ENCODE data around the gene TMEM61. TPM values are rescaled to one million over a fixed set of nuclear protein-coding genes. Genes with fewer than 3 reads are reported as not detected.

TMEM61 gene
- total RNA-seq, 4 donors from 2014 or later: 6.6 to 13.9 (median 9.3) TPM

DNA sequence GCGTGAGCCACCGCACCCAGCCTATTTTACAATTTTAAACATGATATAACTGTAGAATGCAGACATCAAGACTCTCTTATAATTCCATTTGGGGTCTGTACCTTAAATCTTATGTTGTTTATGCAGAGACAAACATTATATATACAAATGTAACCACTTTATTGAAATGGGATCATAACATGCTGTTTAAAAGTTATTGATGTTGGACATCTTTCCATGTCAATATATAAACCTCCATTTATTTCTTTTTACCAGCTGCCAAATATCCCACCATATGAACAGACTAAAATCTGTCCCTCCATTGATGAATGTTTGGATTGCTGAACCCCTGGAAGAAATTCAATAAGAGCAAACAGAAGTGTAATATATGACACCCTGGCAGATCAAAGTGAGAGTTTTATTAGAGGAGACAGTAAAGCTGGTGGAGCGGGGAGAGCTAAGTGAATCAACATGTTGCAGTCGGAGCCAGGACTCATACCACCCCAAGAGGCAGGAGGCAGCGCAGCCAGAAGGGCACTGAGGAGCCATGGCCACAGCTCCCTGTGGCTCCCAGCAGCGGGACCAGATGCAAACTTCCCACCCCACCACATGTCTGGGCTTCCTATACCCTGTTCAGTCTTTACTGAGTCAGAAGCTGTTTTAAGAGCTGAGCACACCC, 54.2 kb downstream of the TMEM61 start:
- DNase-seq: no peak
- H3K4me3 ChIP-seq: no peak overlapping the region
- H3K27me3 ChIP-seq: no peaks in the 10 kb centered on the region
- no peak for TF ChIP-seq POLR2A (IDR thresholded peaks at IDR 0.05)
- no peak for TF ChIP-seq CTCF (IDR thresholded peaks at IDR 0.05)
- H3K36me3 ChIP-seq: no peaks in the 10 kb centered on the region
- no peak overlapping the region for H3K27ac ChIP-seq
- peaks cover 0 to 8% (median 0%) of the 10 kb centered on the region in 4 donors for H3K4me1 ChIP-seq
- no peaks in the 10 kb centered on the region for H3K9me3 ChIP-seq

- H3K4me1 ChIP-seq: peaks cover 0 to 19% (median 0%) of the 10 kb centered on the region in 4 donors
- no peak overlapping the region for H3K4me3 ChIP-seq
- no peaks in the 10 kb centered on the region for H3K36me3 ChIP-seq
- DNase-seq: no peak
- H3K27me3 ChIP-seq: no peaks in the 10 kb centered on the region
- peak in 3 of 6 experiments; percentile 14 to 28 (median 16) for TF ChIP-seq CTCF (IDR thresholded peaks at IDR 0.05)
- no peak for TF ChIP-seq POLR2A (IDR thresholded peaks at IDR 0.05)
- no peaks in the 10 kb centered on the region for H3K9me3 ChIP-seq
- H3K27ac ChIP-seq: no peak overlapping the region
These were observed 55.5 kb downstream of the TMEM61 start for GRCh38 chr1:55035904-55036303.

DNA sequence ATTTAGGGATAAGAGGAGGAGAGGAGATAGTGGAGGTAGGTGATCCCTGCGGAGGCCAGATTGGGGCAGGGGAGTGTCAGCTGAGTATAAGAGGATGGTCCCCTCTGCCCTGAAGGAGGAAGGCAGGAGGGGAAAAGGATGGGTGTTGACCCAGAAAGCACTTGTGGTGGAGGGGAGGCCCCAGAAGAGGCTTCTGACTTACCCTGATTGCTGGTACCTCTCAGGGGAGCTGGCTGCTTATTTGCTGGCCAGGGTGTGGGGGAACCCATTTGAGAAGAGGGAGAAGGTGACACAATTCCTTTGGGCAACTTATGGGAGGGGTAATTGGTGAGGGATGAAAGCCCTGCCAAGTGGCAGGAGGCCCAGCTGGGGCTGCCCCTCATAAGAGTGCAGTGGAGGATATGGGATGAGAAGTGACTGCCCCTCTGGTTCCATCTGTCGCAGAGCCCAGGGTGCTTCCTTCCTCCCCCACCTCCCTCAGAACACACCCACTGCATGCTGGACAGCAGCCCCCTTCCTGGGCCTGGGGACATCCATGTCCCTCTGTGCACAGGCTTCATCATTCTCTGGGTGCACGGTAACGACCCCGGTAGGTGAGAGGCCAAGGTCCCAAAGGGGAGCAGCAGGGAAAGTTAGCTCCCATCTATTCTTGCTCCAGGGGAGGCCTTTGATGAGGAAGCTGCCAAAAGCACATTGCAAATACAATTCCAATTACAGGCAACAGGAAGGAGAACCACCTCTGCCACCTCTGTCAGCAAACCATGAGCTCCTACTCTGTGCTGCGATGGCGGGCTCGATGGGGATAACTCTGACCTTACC, 57.5 kb downstream of the TMEM61 start:
- peak in 1 of 3 donors; percentile 40 for DNase-seq
- no peaks in the 10 kb centered on the region for H3K36me3 ChIP-seq
- no peaks in the 10 kb centered on the region for H3K27me3 ChIP-seq
- peaks cover 0 to 19% (median 0%) of the 10 kb centered on the region in 4 donors for H3K4me1 ChIP-seq
- TF ChIP-seq POLR2A (IDR thresholded peaks at IDR 0.05) (no peak), CTCF (IDR thresholded peaks at IDR 0.05) (no peak)
- no peaks in the 10 kb centered on the region for H3K9me3 ChIP-seq
- H3K27ac ChIP-seq: no peak overlapping the region
- H3K4me3 ChIP-seq: no peak overlapping the region

DNA sequence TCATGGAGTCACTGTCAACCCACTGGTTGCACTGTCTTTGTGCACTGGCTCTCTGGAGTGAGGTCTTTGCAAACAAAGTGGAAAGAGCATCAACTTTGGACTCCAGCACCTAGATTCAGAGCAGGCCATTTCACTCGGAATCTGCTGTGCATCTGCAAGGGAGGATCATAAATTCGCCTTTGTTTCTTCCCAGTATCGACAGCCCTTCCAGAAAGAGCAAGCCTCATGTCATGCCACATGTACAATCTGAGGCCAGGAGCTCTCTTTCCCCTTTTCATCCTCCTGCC, 58.1 kb downstream of the TMEM61 start:
- no peak for DNase-seq
- H3K27me3 ChIP-seq: no peaks in the 10 kb centered on the region
- H3K4me3 ChIP-seq: no peak overlapping the region
- peaks cover 0 to 19% (median 0%) of the 10 kb centered on the region in 4 donors for H3K4me1 ChIP-seq
- TF ChIP-seq POLR2A (IDR thresholded peaks at IDR 0.05): no peak
- TF ChIP-seq CTCF (IDR thresholded peaks at IDR 0.05): no peak
- H3K9me3 ChIP-seq: no peaks in the 10 kb centered on the region
- no peak overlapping the region for H3K27ac ChIP-seq
- H3K36me3 ChIP-seq: no peaks in the 10 kb centered on the region

GRCh38 chr1:55038974-55039341, 58.5 kb downstream of the TMEM61 start:
- H3K4me1 ChIP-seq: peaks cover 0 to 19% (median 0%) of the 10 kb centered on the region in 4 donors
- no peaks in the 10 kb centered on the region for H3K9me3 ChIP-seq
- H3K27me3 ChIP-seq: no peaks in the 10 kb centered on the region
- no peak for TF ChIP-seq CTCF (IDR thresholded peaks at IDR 0.05)
- TF ChIP-seq POLR2A (IDR thresholded peaks at IDR 0.05): no peak
- no peak overlapping the region for H3K27ac ChIP-seq
- peak overlapping the region in 1 of 4 donors; percentile 58 for H3K4me3 ChIP-seq
- no peak for DNase-seq
- H3K36me3 ChIP-seq: no peaks in the 10 kb centered on the region
